RKO (cell line): Measurements from ENCODE around the gene NCSTN.
A peak's percentile ranks its signal among the peaks of the same experiment; 100 is the strongest.

Experiments
- DNase-seq: peaks from one replicate; pipeline ENCODE4 v3.0.0-alpha.2; 2016; ENCODE audit warnings: low spot score

NCSTN gene

GRCh38 chr1:160342953-160343869, at the start of gene NCSTN, which contains the start of gene COPA:
TSS of gene NCSTN (plus strand) at chr1:160343383. CDS start at chr1:160343397, 14 bp downstream.
TSS of gene COPA (minus strand) at chr1:160343250. CDS start at chr1:160343170, 80 bp downstream.
- peak; percentile 94 for DNase-seq

GRCh38 chr1:160296036-160296435, 47.1 kb upstream of the NCSTN start:
- no peak for DNase-seq

- DNase-seq: no peak
These were observed 43.0 kb upstream of the NCSTN start for GRCh38 chr1:160300173-160300572.

GRCh38 chr1:160307118-160307791, 35.9 kb upstream of the NCSTN start:
- DNase-seq: no peak

- DNase-seq: no peak
These were observed 34.6 kb upstream of the NCSTN start for GRCh38 chr1:160308451-160309184.

- DNase-seq: no peak
These were observed 34.0 kb upstream of the NCSTN start for GRCh38 chr1:160309185-160309557.

GRCh38 chr1:160309571-160309970, 33.6 kb upstream of the NCSTN start:
- DNase-seq: no peak

GRCh38 chr1:160315359-160315758, 27.8 kb upstream of the NCSTN start:
- DNase-seq: no peak

GRCh38 chr1:160322831-160323230, 20.4 kb upstream of the NCSTN start:
- DNase-seq: no peak

- no peak for DNase-seq
These were observed 17.9 kb upstream of the NCSTN start for GRCh38 chr1:160325252-160325651.

- no peak for DNase-seq
These were observed 16.8 kb upstream of the NCSTN start for GRCh38 chr1:160326418-160326817.

- no peak for DNase-seq
These were observed 15.0 kb upstream of the NCSTN start for GRCh38 chr1:160328184-160328583.

- no peak for DNase-seq
These were observed 13.1 kb upstream of the NCSTN start for GRCh38 chr1:160330119-160330518.

GRCh38 chr1:160332516-160332915, 10.7 kb upstream of the NCSTN start:
- no peak for DNase-seq

- DNase-seq: no peak
These were observed 4.6 kb upstream of the NCSTN start for GRCh38 chr1:160338580-160338979.

- no peak for DNase-seq
These were observed 3.0 kb upstream of the NCSTN start for GRCh38 chr1:160340146-160340545.

GRCh38 chr1:160340866-160341265, 2.3 kb upstream of the NCSTN start:
- no peak for DNase-seq

GRCh38 chr1:160342526-160342925, 657 bp upstream of the NCSTN start:
- DNase-seq: peak; percentile 39

GRCh38 chr1:160344241-160344640, 1.1 kb downstream of the NCSTN start:
- DNase-seq: no peak

- DNase-seq: no peak
These were observed 1.8 kb downstream of the NCSTN start for GRCh38 chr1:160344936-160345335.

- no peak for DNase-seq
These were observed 3.3 kb downstream of the NCSTN start for GRCh38 chr1:160346463-160346862.

- no peak for DNase-seq
These were observed 3.8 kb downstream of the NCSTN start for GRCh38 chr1:160346958-160347357.

GRCh38 chr1:160351629-160352028, 8.4 kb downstream of the NCSTN start:
- DNase-seq: no peak
